ENCODE measurements around the gene ZNF536.

DNA sequence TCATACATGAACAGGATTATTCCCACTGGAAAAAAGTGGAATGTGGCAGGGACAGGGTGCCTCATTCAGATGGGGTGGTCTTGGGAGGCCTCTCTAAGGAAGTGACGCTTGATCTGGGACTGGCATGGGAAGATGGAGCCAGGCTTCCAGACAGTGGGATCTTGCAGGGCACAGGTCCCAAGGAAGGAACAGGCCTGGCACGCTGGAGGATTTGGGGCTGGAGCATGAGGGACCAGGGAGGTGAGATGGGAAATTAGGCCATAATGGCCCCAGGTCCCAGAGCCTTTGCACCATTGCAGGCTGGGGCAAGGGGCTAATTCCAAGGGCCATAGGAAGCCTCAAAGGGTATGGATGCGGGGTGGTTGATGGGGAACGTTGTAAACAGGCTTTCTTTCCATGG, 9.2 kb downstream of the ZNF536 start:
- TF ChIP-seq, protein P1, sequence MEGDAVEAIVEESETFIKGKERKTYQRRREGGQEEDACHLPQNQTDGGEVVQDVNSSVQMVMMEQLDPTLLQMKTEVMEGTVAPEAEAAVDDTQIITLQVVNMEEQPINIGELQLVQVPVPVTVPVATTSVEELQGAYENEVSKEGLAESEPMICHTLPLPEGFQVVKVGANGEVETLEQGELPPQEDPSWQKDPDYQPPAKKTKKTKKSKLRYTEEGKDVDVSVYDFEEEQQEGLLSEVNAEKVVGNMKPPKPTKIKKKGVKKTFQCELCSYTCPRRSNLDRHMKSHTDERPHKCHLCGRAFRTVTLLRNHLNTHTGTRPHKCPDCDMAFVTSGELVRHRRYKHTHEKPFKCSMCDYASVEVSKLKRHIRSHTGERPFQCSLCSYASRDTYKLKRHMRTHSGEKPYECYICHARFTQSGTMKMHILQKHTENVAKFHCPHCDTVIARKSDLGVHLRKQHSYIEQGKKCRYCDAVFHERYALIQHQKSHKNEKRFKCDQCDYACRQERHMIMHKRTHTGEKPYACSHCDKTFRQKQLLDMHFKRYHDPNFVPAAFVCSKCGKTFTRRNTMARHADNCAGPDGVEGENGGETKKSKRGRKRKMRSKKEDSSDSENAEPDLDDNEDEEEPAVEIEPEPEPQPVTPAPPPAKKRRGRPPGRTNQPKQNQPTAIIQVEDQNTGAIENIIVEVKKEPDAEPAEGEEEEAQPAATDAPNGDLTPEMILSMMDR (IDR thresholded peaks at IDR 0.05): no peak
- TF ChIP-seq EP300 (IDR thresholded peaks at IDR 0.05) (no peak), POLR2A (IDR thresholded peaks at IDR 0.05) (no peak)

All from sigmoid colon (tissue), 4 donors.